Heart left ventricle (tissue), 16 donors: ENCODE measurements around the gene HOXD10. TPM values are rescaled to one million over a fixed set of nuclear protein-coding genes. Genes with fewer than 3 reads are reported as not detected.

Source experiments
- ATAC-seq, 4 donors: fragments of 200-7000 bp; cut with Tn5 transposase; one replicate each; pipeline ENCODE4 v1.9.1; 2020 to 2022; ENCODE audit warnings: moderate library complexity in 4 of 4, mild to moderate bottlenecking in 3 of 4, moderate number of reproducible peaks in 1 of 4
- DNase-seq, 5 donors: peaks; one replicate each; pipeline ENCODE4 v3.0.0-alpha.2; 2020
- H3K27ac ChIP-seq, 12 donors: fragments of 200-600 bp; sonication (generic) in 4 of 12; one replicate each; pipeline versions ENCODE4 v1.5.0 to v1.8.0; 2016 to 2022; ENCODE audit warnings: mild to moderate bottlenecking in 2 of 12
- H3K27me3 ChIP-seq, 9 donors: fragments of 200-600 bp; sonication (generic) in 2 of 9; one replicate each; pipeline versions ENCODE4 v1.5.1 to v1.8.0; 2016 to 2022; ENCODE audit warnings: mild to moderate bottlenecking in 3 of 9
- H3K36me3 ChIP-seq, 9 donors: fragments of 200-600 bp; sonication (generic) in 2 of 9; one replicate each; pipeline versions ENCODE4 v1.5.0 to v1.8.0; 2018 to 2022; ENCODE audit warnings: mild to moderate bottlenecking in 2 of 9
- H3K4me1 ChIP-seq, 12 donors: fragments of 200-600 bp; sonication (generic) in 4 of 12; one replicate each; pipeline versions ENCODE4 v1.5.0 to v1.8.0; 2016 to 2022; ENCODE audit warnings: mild to moderate bottlenecking in 3 of 12
- H3K4me3 ChIP-seq, 12 donors: fragments of 200-600 bp; sonication (generic) in 4 of 12; one replicate each; pipeline versions ENCODE4 v1.5.0 to v1.8.0; 2017 to 2022; ENCODE audit warnings: mild to moderate bottlenecking in 9 of 12, moderate library complexity in 4 of 12
- H3K9me3 ChIP-seq, 12 donors: fragments of 200-600 bp; sonication (generic) in 4 of 12; one replicate each; pipeline versions ENCODE4 v1.5.0 to v1.8.0; 2016 to 2022; ENCODE audit warnings: mild to moderate bottlenecking in 1 of 12
- POLR2A ChIP-seq, 2 donors: fragments of 450-650 bp; IDR thresholded peaks; one replicate each; pipeline ENCODE4 v1.6.1; 2017; ENCODE audit warnings: antibody characterized with exemption in 2 of 2, mild to moderate bottlenecking in 2 of 2, moderate library complexity in 2 of 2
- WGBS, 4 donors: extraction: QIAGEN DNeasy Blood & Tissue Kit in 2 of 4; methylation state at CpG; one replicate each; pipeline versions ENCODE4 v1.1.5 to v1.1.7; 2013 to 2018; 5-methylcytosine and 5-hydroxymethylcytosine counted together
- intact Hi-C, 10 donors: fragments of 100-400 bp; cut with DNase I; formaldehyde crosslinking; loops; one replicate each; pipeline versions ENCODE4 v1.11.1 to v1.14.2; 2022
- polyA plus RNA-seq, 2 donors: library from polyadenylated mRNA; stranded (reverse); fragments of 200-250 nt; gene quantifications; one replicate each; pipeline ENCODE4 v1.2.3, GENCODE V29; 2013
- total RNA-seq, 9 donors: library from RNA; depleted of rRNA in 2 of 9; stranded (reverse); fragments of >200 nt in 2 of 9; fragmentation: NEBNext Ultra II Directional in 3 of 9; extraction: Animal tissue kit (Norgen Biotek cat#: 25700) in 3 of 9; gene quantifications; one replicate each; pipeline versions ENCODE4 v1.1.0 to v1.2.4, GENCODE V29; 2016 to 2023
- TF ChIP-seq, protein P1 (sequence below), 12 donors: fragments of 200-600 bp; sonication (generic) in 4 of 12; IDR thresholded peaks; one replicate each; pipeline versions ENCODE4 v1.5.0 to v1.8.0; 2018 to 2022; ENCODE audit warnings: antibody characterized with exemption in 12 of 12, mild to moderate bottlenecking in 5 of 12
- donor health status: ischemic (EF 13 %, LVEDD 7.1; RV severe dilation, severe dysfunction).
- donor health status: healthy with polysubstance abuse.
- donor health status: DM: no; HTN: yes; CAD: no.
- donor health status: DM: no; HTN: no; CAD: no.
- donor health status: ischemic (EF 25% LVEDD 6.9; RV normal size, moderate dysfunction).
- donor health status: ischemic (EF 25% LVEDD 5.7; RV mildly dilated, moderate dysfunction).
- donor health status: healthy.
- donor health status: DM: yes; HTN: yes; CAD: no.
- donor health status: ischemic (EF 35%, LVEDD 5.7; RV mildly dilated, moderate dysfunction).
- donor health status: nonischemic (EF 11% LVEDD 7.7; RV severe dilation, severe dysfunction).
- donor health status: DM: yes; HTN: yes; CAD: no.
- donor health status: PGD.
- donor health status: ischemic (EF 29% LVEDD 5.4; RV normal size, mild dysfunction).
- donor health status: nonischemic (EF 23%, LVEDD 6.1; RV moderate dilation, normal function).

The HOXD10 gene
- total and polyA plus RNA-seq, 11 donors = 0.03 to 0.43 TPM; not detected in 9

- peaks cover 0 to 30% (median 4%) of the 10 kb centered on the region in 12 donors for H3K4me1 ChIP-seq
- DNase-seq (no peak), ATAC-seq (no peak)
- peaks cover 93 to 99% (median 96%) of the 10 kb centered on the region in 9 donors for H3K27me3 ChIP-seq
- no peaks in the 10 kb centered on the region for H3K36me3 ChIP-seq
- intact Hi-C loops = no loop called here
- WGBS, 4 donors = 3 to 8% (median 5%) methylated on average over 26 to 29 of the region's 29 CpGs
- TF ChIP-seq, protein P1, sequence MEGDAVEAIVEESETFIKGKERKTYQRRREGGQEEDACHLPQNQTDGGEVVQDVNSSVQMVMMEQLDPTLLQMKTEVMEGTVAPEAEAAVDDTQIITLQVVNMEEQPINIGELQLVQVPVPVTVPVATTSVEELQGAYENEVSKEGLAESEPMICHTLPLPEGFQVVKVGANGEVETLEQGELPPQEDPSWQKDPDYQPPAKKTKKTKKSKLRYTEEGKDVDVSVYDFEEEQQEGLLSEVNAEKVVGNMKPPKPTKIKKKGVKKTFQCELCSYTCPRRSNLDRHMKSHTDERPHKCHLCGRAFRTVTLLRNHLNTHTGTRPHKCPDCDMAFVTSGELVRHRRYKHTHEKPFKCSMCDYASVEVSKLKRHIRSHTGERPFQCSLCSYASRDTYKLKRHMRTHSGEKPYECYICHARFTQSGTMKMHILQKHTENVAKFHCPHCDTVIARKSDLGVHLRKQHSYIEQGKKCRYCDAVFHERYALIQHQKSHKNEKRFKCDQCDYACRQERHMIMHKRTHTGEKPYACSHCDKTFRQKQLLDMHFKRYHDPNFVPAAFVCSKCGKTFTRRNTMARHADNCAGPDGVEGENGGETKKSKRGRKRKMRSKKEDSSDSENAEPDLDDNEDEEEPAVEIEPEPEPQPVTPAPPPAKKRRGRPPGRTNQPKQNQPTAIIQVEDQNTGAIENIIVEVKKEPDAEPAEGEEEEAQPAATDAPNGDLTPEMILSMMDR (IDR thresholded peaks at IDR 0.05) = no peak
- no peak for TF ChIP-seq POLR2A (IDR thresholded peaks at IDR 0.05)
- no peak overlapping the region for H3K4me3 ChIP-seq
- H3K27ac ChIP-seq = no peak overlapping the region
- no peaks in the 10 kb centered on the region for H3K9me3 ChIP-seq
These were observed 4.7 kb upstream of the HOXD10 start for GRCh38 chr2:176111846-176112374.

- Histone ChIP-seq H3K27ac (no peak overlapping the region), H3K9me3 (no peaks in the 10 kb centered on the region), H3K4me1 (peaks cover 0 to 24% (median 0%) of the 10 kb centered on the region in 12 donors), H3K36me3 (no peaks in the 10 kb centered on the region), H3K27me3 (peaks cover 95 to 100% (median 99%) of the 10 kb centered on the region in 9 donors), H3K4me3 (no peak overlapping the region)
- 4 to 9% (median 6%) methylated on average over 33 to 40 of the region's 40 CpGs for WGBS, 4 donors
- TF ChIP-seq, protein P1 (IDR thresholded peaks at IDR 0.05) = no peak
- TF ChIP-seq POLR2A (IDR thresholded peaks at IDR 0.05) = no peak
- intact Hi-C loops = no loop called here
- no peak for DNase-seq
- ATAC-seq = no peak
These were observed 3.9 kb upstream of the HOXD10 start for GRCh38 chr2:176112375-176113302.

- no peak overlapping the region for H3K27ac ChIP-seq
- H3K9me3 ChIP-seq = no peaks in the 10 kb centered on the region
- H3K27me3 ChIP-seq = peaks cover 96 to 100% (median 99%) of the 10 kb centered on the region in 9 donors
- H3K36me3 ChIP-seq = no peaks in the 10 kb centered on the region
- no peak for DNase-seq
- intact Hi-C loops = no loop called here
- TF ChIP-seq, protein P1 (IDR thresholded peaks at IDR 0.05) = no peak
- TF ChIP-seq POLR2A (IDR thresholded peaks at IDR 0.05) = no peak
- peaks cover 0 to 8% (median 0%) of the 10 kb centered on the region in 12 donors for H3K4me1 ChIP-seq
- 6 to 11% (median 10%) methylated on average over 23 to 26 of the region's 26 CpGs for WGBS, 4 donors
- ATAC-seq = no peak
- no peak overlapping the region for H3K4me3 ChIP-seq
These were observed 2.3 kb upstream of the HOXD10 start for GRCh38 chr2:176114120-176114929.
